Measurements from ENCODE around the gene MTX3. TPM values are rescaled to one million over a fixed set of nuclear protein-coding genes. Genes with fewer than 3 reads are reported as not detected.

Gene MTX3
- total and polyA plus RNA-seq, 10 of the 15 experiments (the other 5 are each of a cell fraction or from before 2014, with no cell fraction given), result 1.8 to 18.9 (median 9.3) TPM

DNA sequence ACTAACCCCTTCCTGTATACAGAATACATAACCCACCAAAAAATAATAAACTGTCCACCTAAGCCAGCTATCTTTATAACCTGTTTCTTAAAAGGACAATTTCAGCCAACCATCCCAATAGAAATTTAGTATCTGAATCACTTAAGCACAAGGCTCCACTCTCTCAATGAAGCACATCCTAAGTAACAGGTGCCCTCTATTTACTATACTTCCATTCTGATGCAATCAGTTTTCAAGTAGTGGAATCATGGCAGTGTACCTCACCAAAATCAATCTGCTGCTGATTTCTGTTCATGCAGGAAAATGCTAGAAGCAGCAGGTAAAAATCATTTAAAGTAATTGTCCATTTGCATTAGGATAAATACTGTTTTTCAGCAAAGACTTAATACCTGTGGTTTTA is 4.8 kb downstream of the MTX3 start (continued):
- TF ChIP-seq, protein P1, sequence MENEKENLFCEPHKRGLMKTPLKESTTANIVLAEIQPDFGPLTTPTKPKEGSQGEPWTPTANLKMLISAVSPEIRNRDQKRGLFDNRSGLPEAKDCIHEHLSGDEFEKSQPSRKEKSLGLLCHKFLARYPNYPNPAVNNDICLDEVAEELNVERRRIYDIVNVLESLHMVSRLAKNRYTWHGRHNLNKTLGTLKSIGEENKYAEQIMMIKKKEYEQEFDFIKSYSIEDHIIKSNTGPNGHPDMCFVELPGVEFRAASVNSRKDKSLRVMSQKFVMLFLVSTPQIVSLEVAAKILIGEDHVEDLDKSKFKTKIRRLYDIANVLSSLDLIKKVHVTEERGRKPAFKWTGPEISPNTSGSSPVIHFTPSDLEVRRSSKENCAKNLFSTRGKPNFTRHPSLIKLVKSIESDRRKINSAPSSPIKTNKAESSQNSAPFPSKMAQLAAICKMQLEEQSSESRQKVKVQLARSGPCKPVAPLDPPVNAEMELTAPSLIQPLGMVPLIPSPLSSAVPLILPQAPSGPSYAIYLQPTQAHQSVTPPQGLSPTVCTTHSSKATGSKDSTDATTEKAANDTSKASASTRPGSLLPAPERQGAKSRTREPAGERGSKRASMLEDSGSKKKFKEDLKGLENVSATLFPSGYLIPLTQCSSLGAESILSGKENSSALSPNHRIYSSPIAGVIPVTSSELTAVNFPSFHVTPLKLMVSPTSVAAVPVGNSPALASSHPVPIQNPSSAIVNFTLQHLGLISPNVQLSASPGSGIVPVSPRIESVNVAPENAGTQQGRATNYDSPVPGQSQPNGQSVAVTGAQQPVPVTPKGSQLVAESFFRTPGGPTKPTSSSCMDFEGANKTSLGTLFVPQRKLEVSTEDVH (IDR thresholded peaks at IDR 0.05; ENCODE audit: low read depth, partially characterized antibody), result no peak

GRCh38 chr5:79985288-79985687 is 5.8 kb downstream of the MTX3 start:
- DNase-seq (ENCODE audit: low read depth, low spot score) (no peak), FAIRE-seq (no peak), ATAC-seq (no peak)
- Histone ChIP-seq H3K4me3 (no peak overlapping the region), H3K27ac (ENCODE audit: control insufficient read depth, insufficient read depth) (no peak overlapping the region), H3K36me3 (ENCODE audit: control insufficient read depth in 2 of 2, insufficient read depth in 2 of 2, low read length in 1 of 2) (peaks cover 0 to 14% of the 10 kb centered on the region in 2 experiments; a peak in 2 of 4 replicates), H3K9me3 (replicated peaks; ENCODE audit: control insufficient read depth, insufficient read depth, low read length) (no peaks in the 10 kb centered on the region), H2AFZ (ENCODE audit: control insufficient read depth, low read depth, low read length) (no peak overlapping the region), H4K20me1 (ENCODE audit: control insufficient read depth, insufficient read depth) (no peaks in the 10 kb centered on the region), H3K79me2 (ENCODE audit: control insufficient read depth, insufficient read depth, low read length) (no peaks in the 10 kb centered on the region; the same call in 1 of the 2 replicates), H3K4me2 (ENCODE audit: control insufficient read depth, insufficient read depth) (no peak overlapping the region), H3K4me1 (ENCODE audit: control insufficient read depth, insufficient read depth, low read length) (peaks cover 4% of the 10 kb centered on the region; the same call in 1 of the 2 replicates), H3K27me3 (replicated peaks in 1 of 2; ENCODE audit: control insufficient read depth in 2 of 2, insufficient read depth in 2 of 2, low read length in 1 of 2) (no peaks in the 10 kb centered on the region), H3K9ac (ENCODE audit: control insufficient read depth, insufficient read depth, low read length) (no peak overlapping the region)
- intact Hi-C loops (cut with micrococcal nuclease; ENCODE audit: unreplicated experiment) (no loop called here), in situ Hi-C loops (cut with MboI) (no loop called here)
- SMC1A ChIA-PET (ENCODE audit: uncharacterized antibody, unreplicated experiment), result interaction anchor here (1.2 kb wide), 1 partner anchor 9 kb away, joined by 3 read pairs; no protein-coding TSS in a partner anchor
- no TSS peak for BruUV-seq (replicated peaks)
- RAD21 ChIA-PET (ENCODE audit: unreplicated experiment), result no interaction called here
- POLR2A ChIA-PET, result interaction anchor here (0.6 kb wide), 1 partner anchor 817 kb away, joined by 5 read pairs; no protein-coding TSS in a partner anchor
- WGBS (ENCODE audit: insufficient coverage, insufficient replicate concordance, low lambda C conversion rate, missing lambda C conversion rate), result 93% methylated on average over 2 of the region's 2 CpGs
- CTCF ChIA-PET, result interaction anchor here (0.7 to 1.7 kb wide), 4 partner anchors 25 to 100 kb away, joined by 3 to 4 read pairs (median 3); no protein-coding TSS in a partner anchor
- TF ChIP-seq, protein P2, sequence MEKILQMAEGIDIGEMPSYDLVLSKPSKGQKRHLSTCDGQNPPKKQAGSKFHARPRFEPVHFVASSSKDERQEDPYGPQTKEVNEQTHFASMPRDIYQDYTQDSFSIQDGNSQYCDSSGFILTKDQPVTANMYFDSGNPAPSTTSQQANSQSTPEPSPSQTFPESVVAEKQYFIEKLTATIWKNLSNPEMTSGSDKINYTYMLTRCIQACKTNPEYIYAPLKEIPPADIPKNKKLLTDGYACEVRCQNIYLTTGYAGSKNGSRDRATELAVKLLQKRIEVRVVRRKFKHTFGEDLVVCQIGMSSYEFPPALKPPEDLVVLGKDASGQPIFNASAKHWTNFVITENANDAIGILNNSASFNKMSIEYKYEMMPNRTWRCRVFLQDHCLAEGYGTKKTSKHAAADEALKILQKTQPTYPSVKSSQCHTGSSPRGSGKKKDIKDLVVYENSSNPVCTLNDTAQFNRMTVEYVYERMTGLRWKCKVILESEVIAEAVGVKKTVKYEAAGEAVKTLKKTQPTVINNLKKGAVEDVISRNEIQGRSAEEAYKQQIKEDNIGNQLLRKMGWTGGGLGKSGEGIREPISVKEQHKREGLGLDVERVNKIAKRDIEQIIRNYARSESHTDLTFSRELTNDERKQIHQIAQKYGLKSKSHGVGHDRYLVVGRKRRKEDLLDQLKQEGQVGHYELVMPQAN (conservative IDR thresholded peaks at IDR 0.05), result no peak
- TF ChIP-seq, protein P3, sequence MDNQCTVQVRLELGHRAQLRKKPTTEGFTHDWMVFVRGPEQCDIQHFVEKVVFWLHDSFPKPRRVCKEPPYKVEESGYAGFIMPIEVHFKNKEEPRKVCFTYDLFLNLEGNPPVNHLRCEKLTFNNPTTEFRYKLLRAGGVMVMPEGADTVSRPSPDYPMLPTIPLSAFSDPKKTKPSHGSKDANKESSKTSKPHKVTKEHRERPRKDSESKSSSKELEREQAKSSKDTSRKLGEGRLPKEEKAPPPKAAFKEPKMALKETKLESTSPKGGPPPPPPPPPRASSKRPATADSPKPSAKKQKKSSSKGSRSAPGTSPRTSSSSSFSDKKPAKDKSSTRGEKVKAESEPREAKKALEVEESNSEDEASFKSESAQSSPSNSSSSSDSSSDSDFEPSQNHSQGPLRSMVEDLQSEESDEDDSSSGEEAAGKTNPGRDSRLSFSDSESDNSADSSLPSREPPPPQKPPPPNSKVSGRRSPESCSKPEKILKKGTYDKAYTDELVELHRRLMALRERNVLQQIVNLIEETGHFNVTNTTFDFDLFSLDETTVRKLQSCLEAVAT (IDR thresholded peaks at IDR 0.05), result no peak
- TF ChIP-seq E2F4 (IDR thresholded peaks at IDR 0.05; ENCODE audit: low read depth, low read length) (no peak), IKZF1 (conservative IDR thresholded peaks at IDR 0.05) (no peak), JUNB (IDR thresholded peaks at IDR 0.05) (no peak)

Measured in GM12878 (cell line).